Activated CD8-positive, alpha-beta memory T cell treated with anti-CD3 and anti-CD28 coated beads for 48 hours (primary cell): ENCODE results near the gene KLHDC7B.

Experiments used
- DNase-seq, 3 experiments: peaks; one replicate each; pipeline ENCODE4 v3.0.0-alpha.2; 2020; ENCODE audit warnings: low read depth in 2 of 3, low spot score in 2 of 3

The KLHDC7B gene

GRCh38 chr22:50547263-50547985 lies 1.7 kb downstream of the KLHDC7B start:
- no peak for DNase-seq

DNA sequence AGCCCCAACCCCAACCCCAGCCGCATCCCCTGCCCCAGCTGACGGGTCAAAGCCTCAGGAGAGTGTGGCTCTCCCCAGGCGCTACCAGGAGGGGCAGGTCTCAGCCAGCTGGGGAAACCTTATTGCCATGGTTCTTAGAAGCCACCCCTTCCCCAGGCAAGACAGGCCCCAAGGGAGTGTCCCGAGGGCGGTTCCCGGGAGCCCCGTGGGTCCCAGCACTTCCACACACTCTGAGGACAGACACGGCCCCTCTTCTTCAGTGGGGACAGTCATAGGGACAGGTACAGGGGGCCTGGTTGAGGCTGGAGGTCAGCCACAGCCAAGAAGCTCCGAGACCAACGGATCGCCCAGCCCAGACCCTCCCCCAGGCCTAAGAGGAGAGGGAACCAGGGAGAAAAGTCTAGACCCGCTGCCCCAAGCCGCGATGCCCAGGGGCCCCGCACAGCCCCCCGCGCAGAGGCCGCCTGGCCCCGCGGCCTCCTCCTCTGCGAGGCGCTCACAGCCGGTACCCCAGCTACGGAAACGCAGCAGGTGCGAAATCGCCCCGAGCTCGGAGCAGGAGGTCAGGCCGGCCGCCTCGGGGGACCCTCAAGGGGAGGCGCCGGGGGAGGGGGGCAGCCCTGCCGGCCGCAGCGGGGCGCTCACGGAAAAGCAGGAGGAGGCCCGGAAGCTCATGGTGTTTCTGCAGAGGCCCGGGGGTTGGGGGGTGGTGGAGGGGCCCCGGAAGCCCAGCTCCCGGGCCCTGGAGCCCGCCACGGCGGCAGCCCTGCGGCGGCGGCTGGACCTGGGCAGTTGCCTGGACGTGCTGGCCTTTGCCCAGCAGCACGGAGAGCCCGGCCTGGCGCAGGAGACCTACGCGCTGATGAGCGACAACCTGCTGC lies 2.6 kb downstream of the KLHDC7B start:
- no peak for DNase-seq

- no peak for DNase-seq
Observed at GRCh38 chr22:50548921-50549790, 3.5 kb downstream of the KLHDC7B start.

GRCh38 chr22:50550395-50550794 lies 4.7 kb downstream of the KLHDC7B start:
- no peak for DNase-seq

DNA sequence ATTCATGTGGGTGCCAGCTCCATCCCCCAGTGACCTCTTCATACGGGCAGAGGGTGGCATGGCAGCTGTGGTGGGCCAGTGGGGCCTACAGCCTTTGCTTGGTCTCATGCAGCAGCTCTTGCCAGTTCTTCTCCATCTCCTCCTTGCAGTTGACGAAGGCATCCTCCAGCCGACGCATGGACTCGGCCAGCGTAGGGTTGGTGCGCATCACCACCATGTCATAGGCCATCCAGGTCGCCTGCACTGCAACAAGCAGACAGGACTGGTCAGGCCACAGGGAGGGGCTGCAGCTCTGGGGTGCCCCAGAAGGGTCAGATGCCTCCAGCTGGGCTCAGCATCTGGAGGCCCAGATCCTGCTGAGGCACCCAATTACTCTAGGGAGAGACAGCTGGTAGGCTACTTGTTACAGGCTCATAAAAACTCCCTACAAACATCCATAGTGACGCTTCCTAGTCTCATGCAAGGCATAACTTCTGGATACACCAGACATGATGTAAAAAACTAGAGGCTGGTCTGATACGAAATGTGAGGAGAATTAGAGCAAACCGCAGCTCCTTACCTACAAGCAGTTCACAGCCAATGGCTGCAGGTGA lies 5.6 kb downstream of the KLHDC7B start:
- no peak for DNase-seq

DNA sequence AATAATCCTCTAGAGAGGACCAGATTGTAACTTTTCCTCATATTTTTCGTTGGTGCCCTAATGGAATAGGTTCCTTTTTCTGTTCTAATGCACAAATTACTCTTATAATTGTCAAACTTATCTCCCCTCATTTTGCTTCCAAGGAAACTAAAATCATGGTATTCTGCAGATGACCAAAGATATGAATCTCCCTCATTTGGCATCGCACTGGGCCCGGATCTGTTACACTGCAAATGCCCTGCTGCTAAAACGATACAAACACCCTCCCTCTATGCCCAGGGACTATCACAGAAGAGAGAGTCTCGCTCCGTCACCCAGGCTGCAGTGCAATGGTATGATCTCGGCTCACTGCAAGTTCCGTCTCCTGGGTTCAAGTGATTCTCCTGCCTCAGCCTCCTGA lies 7.6 kb downstream of the KLHDC7B start:
- no peak for DNase-seq

DNA sequence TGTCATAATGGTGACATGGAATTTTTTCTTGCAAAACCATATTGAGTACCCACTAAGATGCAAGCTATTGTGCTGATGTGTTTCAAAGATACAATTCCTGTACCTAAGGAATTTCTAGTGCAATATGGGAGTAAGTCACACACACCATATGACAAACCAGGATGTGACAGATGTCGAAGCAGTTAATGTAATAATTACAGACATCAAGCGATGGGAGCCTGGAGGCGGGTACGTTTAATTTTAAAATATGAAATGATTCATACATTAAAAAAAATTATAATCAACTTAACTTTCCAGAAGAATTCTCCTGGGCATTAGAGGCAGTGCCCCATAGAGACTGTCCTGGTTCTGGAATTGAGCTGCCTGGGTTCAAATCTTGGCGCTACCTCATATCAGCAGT lies 11.0 kb downstream of the KLHDC7B start:
- no peak for DNase-seq

- DNase-seq: no peak
Observed at GRCh38 chr22:50560034-50560433, 14.3 kb downstream of the KLHDC7B start.

- DNase-seq: no peak
Observed at GRCh38 chr22:50561401-50562358, 16.0 kb downstream of the KLHDC7B start.

- DNase-seq: peak; percentile 94 to 97 (median 94)
Observed at GRCh38 chr22:50562523-50563412, 17.1 kb downstream of the KLHDC7B start, which contains the start of gene SYCE3. Gene SYCE3 (minus strand): TSS chr22:50562919. CDS start chr22:50556405, 6,514 bp downstream.

GRCh38 chr22:50563413-50564160 lies 17.9 kb downstream of the KLHDC7B start:
- no peak for DNase-seq

DNA sequence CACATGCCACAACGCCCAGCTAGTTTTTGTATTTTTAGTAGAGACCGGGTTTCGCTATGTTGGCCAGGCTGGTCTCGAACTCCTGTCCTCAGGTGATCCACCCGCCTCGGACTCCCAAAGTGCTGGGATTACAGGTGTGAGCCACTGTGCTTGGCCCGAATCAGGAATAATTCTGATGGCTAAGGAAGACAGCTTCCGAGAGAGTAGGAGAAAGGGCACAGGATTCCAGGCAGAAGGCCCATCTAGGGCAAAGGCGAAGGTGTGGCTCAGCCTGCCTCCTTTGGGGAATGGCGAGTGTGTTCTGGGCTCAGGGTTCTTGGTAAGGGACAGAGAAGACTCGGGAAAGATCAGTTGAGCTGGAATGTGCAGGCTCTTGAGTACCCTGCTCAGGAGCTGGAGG lies 18.6 kb downstream of the KLHDC7B start:
- no peak for DNase-seq

DNA sequence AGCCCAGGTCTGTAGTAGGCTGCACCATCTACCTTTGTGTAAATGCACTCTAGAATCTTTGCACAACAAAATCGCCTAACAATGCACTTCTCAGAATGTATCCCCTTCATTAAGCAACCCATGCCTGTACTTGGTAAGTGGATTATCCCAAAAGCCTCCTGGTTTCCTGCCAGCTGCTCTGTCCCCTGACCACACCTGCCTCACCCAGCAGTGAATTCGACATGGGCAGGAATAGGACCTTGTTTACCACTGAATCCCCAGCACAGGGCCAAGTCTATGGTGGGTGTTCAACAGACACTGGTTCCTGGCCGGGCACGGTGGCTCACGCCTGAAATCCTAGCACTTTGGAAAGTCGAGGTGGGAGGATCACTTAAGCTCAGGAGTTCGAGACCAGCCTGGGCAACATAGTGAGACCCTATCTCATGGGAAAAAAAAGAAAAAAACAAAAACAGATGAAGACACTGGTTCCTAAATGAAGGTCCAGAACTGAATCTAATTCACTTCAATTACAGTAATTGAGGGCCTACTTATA lies 22.1 kb downstream of the KLHDC7B start:
- no peak for DNase-seq

GRCh38 chr22:50568626-50569025 lies 22.9 kb downstream of the KLHDC7B start:
- no peak for DNase-seq

- DNase-seq: no peak
Observed at GRCh38 chr22:50569041-50569459, 23.4 kb downstream of the KLHDC7B start.

DNA sequence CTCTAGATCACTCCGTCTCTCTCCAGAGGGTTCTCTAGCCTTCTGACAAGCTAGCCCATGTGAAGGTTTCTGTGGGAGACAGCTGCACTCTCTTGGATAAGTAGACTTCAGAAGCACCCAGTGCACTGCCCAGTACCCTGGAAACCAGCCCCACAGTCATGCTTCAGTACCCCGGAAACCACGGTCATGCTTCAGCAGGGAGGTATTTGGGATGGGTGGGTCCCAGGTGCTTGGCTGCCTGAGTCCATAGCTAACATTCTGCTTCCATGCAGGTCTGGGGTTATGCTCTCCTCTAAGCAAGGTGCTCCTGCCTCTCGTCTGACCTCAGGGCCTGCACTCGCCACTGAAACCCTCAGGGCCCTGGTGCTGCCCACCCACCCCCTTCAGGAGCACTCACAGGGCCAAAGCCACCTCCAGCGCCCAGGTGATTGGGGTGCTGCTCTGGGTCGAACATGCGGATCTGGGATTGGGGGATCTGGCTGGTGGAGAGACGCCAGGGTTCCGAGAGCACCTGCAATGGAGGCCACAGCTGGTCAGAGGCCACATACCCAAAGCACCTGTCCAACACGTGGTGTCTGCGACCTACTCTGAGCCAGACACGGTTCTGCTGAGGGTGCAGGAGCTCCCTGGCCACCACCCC lies 24.3 kb downstream of the KLHDC7B start:
- DNase-seq: no peak

DNA sequence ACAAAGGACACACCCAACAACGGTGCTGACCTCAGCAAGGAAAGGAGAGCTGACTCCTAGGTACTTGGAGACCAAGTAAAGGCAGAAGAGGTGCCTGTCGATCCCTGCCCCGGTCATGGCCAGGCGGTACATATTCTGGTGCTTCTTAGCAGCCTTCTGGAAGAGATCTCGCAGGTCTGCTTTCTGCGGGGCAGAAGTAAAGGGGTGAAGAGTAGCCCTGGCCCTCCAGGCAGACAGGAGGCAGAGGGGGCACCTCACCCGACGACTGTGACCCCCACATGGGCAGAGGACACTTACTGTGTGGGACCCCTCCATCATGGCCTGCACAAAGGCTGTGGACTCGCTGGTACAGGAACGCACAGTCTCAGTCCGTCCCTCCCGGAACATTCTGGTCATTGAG lies 25.2 kb downstream of the KLHDC7B start:
- DNase-seq: no peak
